HTR-8/SVneo (cell line): ENCODE measurements around the gene TEAD2.

Source experiments
- DNase-seq: peaks from one replicate; pipeline ENCODE4 v3.0.0; 2011; ENCODE audit warnings: low spot score, mixed read lengths; ENCODE audit not compliant: insufficient read length
- FAIRE-seq: peaks from 2 replicates; lab custom pipeline; 2011; peaks lifted over from hg19 to GRCh38; lab: Jason Lieb, UNC

The TEAD2 gene

GRCh38 chr19:49297403-49297802, 64.8 kb downstream of the TEAD2 start:
- DNase-seq (no peak), FAIRE-seq (no peak)

GRCh38 chr19:49295208-49295880, 66.9 kb downstream of the TEAD2 start:
- FAIRE-seq (no peak), DNase-seq (no peak)

- no peak for FAIRE-seq
Measured at GRCh38 chr19:49294401-49294800, 67.8 kb downstream of the TEAD2 start.

More at GRCh38 chr19:49294401-49294800, 67.8 kb downstream of the TEAD2 start:
- DNase-seq: no peak
